Ovary (tissue), 3 donors: ENCODE measurements around the gene HAP1.

Experiments
- POLR2A ChIP-seq: fragments of 450-650 bp; IDR thresholded peaks from one replicate; pipeline ENCODE4 v1.6.1; 2017; ENCODE audit warnings: antibody characterized with exemption, mild to moderate bottlenecking, moderate library complexity
- TF ChIP-seq, protein P1 (sequence below), 3 donors: fragments of 450-650 bp in 2 of 3; fragments of 200-600 bp in 1 of 3; IDR thresholded peaks; one replicate each; pipeline versions ENCODE4 v1.5.1 to v1.8.0; 2016 to 2022; ENCODE audit warnings: antibody characterized with exemption in 3 of 3, mild to moderate bottlenecking in 1 of 3
- donor health status: DM: no; HTN: no; CAD: no.

DNA sequence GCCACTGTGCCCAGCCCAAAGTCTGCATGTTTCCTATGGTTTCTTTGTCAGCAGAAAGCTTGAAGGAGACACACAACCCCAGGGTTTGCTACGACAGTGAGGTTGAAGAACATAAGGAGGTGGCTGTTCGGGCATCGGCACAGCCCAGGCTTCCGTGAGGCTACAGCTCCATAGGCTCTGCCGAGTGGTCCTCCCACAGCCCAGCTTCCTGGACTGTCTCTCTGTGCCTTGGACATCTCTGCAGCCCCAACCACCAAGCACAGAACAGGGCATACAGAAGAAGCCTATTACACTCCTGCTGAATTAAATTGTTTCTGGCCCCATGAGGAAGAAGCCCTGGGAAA, 3.2 kb upstream of the HAP1 start:
- TF ChIP-seq, protein P1, sequence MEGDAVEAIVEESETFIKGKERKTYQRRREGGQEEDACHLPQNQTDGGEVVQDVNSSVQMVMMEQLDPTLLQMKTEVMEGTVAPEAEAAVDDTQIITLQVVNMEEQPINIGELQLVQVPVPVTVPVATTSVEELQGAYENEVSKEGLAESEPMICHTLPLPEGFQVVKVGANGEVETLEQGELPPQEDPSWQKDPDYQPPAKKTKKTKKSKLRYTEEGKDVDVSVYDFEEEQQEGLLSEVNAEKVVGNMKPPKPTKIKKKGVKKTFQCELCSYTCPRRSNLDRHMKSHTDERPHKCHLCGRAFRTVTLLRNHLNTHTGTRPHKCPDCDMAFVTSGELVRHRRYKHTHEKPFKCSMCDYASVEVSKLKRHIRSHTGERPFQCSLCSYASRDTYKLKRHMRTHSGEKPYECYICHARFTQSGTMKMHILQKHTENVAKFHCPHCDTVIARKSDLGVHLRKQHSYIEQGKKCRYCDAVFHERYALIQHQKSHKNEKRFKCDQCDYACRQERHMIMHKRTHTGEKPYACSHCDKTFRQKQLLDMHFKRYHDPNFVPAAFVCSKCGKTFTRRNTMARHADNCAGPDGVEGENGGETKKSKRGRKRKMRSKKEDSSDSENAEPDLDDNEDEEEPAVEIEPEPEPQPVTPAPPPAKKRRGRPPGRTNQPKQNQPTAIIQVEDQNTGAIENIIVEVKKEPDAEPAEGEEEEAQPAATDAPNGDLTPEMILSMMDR (IDR thresholded peaks at IDR 0.05), result no peak
- no peak for TF ChIP-seq POLR2A
